NCI-H510A (cell line): ENCODE measurements around the gene MTIF2.
A peak's percentile ranks its signal among the peaks of the same experiment; 100 is the strongest.
"Not testable (repeated sequence)": the region's sequence is repeated elsewhere in the genome, so short reads cannot be mapped to it uniquely, and the experiment has no call there.

Source experiments
- DNase-seq: peaks from one replicate; lab custom pipeline; 2025; lab: John Stamatoyannopoulos, UW

The MTIF2 gene

GRCh38 chr2:55268907-55269644 lies at the start of gene MTIF2:
Gene MTIF2, minus strand, starts transcription at chr2:55269231. Its CDS starts 5,373 bp downstream, at chr2:55263858.
- peak; percentile 95 for DNase-seq

GRCh38 chr2:55314985-55315384 lies 46.0 kb upstream of the MTIF2 start:
- no peak for DNase-seq

GRCh38 chr2:55311444-55311870 lies 42.4 kb upstream of the MTIF2 start:
- DNase-seq = no peak

GRCh38 chr2:55309446-55309845 lies 40.4 kb upstream of the MTIF2 start:
- DNase-seq = no peak

- no peak for DNase-seq
Measured at GRCh38 chr2:55302241-55302640, 33.2 kb upstream of the MTIF2 start.

GRCh38 chr2:55301277-55301676 lies 32.2 kb upstream of the MTIF2 start:
- no peak for DNase-seq

- DNase-seq = no peak
Measured at GRCh38 chr2:55296393-55296792, 27.4 kb upstream of the MTIF2 start.

GRCh38 chr2:55283083-55283482 lies 14.1 kb upstream of the MTIF2 start:
- DNase-seq = no peak

GRCh38 chr2:55282110-55282917 lies 13.3 kb upstream of the MTIF2 start:
- peak; percentile 82 for DNase-seq

GRCh38 chr2:55280851-55281546 lies 12.0 kb upstream of the MTIF2 start:
- DNase-seq = not testable (repeated sequence)

GRCh38 chr2:55279859-55280424 lies 10.9 kb upstream of the MTIF2 start:
- DNase-seq = not testable (repeated sequence)

- DNase-seq = not testable (repeated sequence)
Measured at GRCh38 chr2:55279214-55279835, 10.3 kb upstream of the MTIF2 start.

- DNase-seq = no peak
Measured at GRCh38 chr2:55277310-55277709, 8.3 kb upstream of the MTIF2 start.

- DNase-seq = not testable (repeated sequence)
Measured at GRCh38 chr2:55274346-55274745, 5.3 kb upstream of the MTIF2 start.

GRCh38 chr2:55269645-55269990 lies 587 bp upstream of the MTIF2 start:
- DNase-seq = no peak

- DNase-seq = no peak
Measured at GRCh38 chr2:55268288-55268906, 634 bp downstream of the MTIF2 start.

GRCh38 chr2:55259586-55259985 lies 9.4 kb downstream of the MTIF2 start:
- DNase-seq = not testable (repeated sequence)

- no peak for DNase-seq
Measured at GRCh38 chr2:55252832-55253231, 16.2 kb downstream of the MTIF2 start.

GRCh38 chr2:55247025-55247424 lies 22.0 kb downstream of the MTIF2 start:
- DNase-seq = no peak

GRCh38 chr2:55245411-55245810 lies 23.6 kb downstream of the MTIF2 start:
- no peak for DNase-seq

GRCh38 chr2:55242617-55243016 lies 26.4 kb downstream of the MTIF2 start:
- no peak for DNase-seq
